ENCODE results near the gene KRT76.

The KRT76 gene

GRCh38 chr12:52818887-52819420 lies 41.8 kb upstream of the KRT76 start:
- H3K4me1 ChIP-seq (ENCODE audit: control insufficient read depth, insufficient read depth, low read length): peaks cover 4% of the 10 kb centered on the region
- no peaks in the 10 kb centered on the region for H3K9me3 ChIP-seq (ENCODE audit: control insufficient read depth in 2 of 2, low read length in 2 of 2)
- no peak overlapping the region for H3K27ac ChIP-seq (ENCODE audit: low read length)
- no peak overlapping the region for H3K4me3 ChIP-seq (ENCODE audit: low read length in 2 of 2)
- H3K9ac ChIP-seq (ENCODE audit: low read length in 2 of 2): no peak overlapping the region
- peaks cover 4 to 8% of the 10 kb centered on the region in 2 donors for H3K27me3 ChIP-seq (ENCODE audit: control insufficient read depth in 1 of 2, insufficient read depth in 2 of 2, low read length in 2 of 2)
- H3K36me3 ChIP-seq (ENCODE audit: control insufficient read depth in 2 of 2, insufficient read depth in 2 of 2, low read length in 2 of 2): no peaks in the 10 kb centered on the region

GRCh38 chr12:52818388-52818787 lies 41.2 kb upstream of the KRT76 start:
- Histone ChIP-seq H3K4me1 (ENCODE audit: control insufficient read depth, insufficient read depth, low read length) (peaks cover 4% of the 10 kb centered on the region), H3K27ac (ENCODE audit: low read length) (no peak overlapping the region), H3K9me3 (ENCODE audit: control insufficient read depth in 2 of 2, low read length in 2 of 2) (no peaks in the 10 kb centered on the region), H3K36me3 (ENCODE audit: control insufficient read depth in 2 of 2, insufficient read depth in 2 of 2, low read length in 2 of 2) (no peaks in the 10 kb centered on the region), H3K27me3 (ENCODE audit: control insufficient read depth in 1 of 2, insufficient read depth in 2 of 2, low read length in 2 of 2) (peaks cover 4 to 8% of the 10 kb centered on the region in 2 donors), H3K4me3 (ENCODE audit: low read length in 2 of 2) (no peak overlapping the region), H3K9ac (ENCODE audit: low read length in 2 of 2) (no peak overlapping the region)

GRCh38 chr12:52817699-52818238 lies 40.6 kb upstream of the KRT76 start:
- no peak overlapping the region for H3K4me3 ChIP-seq (ENCODE audit: low read length in 2 of 2)
- no peak overlapping the region for H3K9ac ChIP-seq (ENCODE audit: low read length in 2 of 2)
- peaks cover 4% of the 10 kb centered on the region for H3K4me1 ChIP-seq (ENCODE audit: control insufficient read depth, insufficient read depth, low read length)
- no peaks in the 10 kb centered on the region for H3K9me3 ChIP-seq (ENCODE audit: control insufficient read depth in 2 of 2, low read length in 2 of 2)
- no peaks in the 10 kb centered on the region for H3K36me3 ChIP-seq (ENCODE audit: control insufficient read depth in 2 of 2, insufficient read depth in 2 of 2, low read length in 2 of 2)
- H3K27ac ChIP-seq (ENCODE audit: low read length): no peak overlapping the region
- H3K27me3 ChIP-seq (ENCODE audit: control insufficient read depth in 1 of 2, insufficient read depth in 2 of 2, low read length in 2 of 2): peaks cover 4 to 8% of the 10 kb centered on the region in 2 donors

- Histone ChIP-seq H3K36me3 (ENCODE audit: control insufficient read depth in 2 of 2, insufficient read depth in 2 of 2, low read length in 2 of 2) (no peaks in the 10 kb centered on the region), H3K27ac (ENCODE audit: low read length) (no peak overlapping the region), H3K27me3 (ENCODE audit: control insufficient read depth in 1 of 2, insufficient read depth in 2 of 2, low read length in 2 of 2) (peaks cover 4 to 8% of the 10 kb centered on the region in 2 donors)
These were observed 40.0 kb upstream of the KRT76 start for GRCh38 chr12:52817003-52817698.

GRCh38 chr12:52815676-52816588 lies 38.8 kb upstream of the KRT76 start:
- no peak overlapping the region for H3K4me3 ChIP-seq (ENCODE audit: low read length in 2 of 2)
- no peaks in the 10 kb centered on the region for H3K4me1 ChIP-seq (ENCODE audit: control insufficient read depth, insufficient read depth, low read length)
- H3K27ac ChIP-seq (ENCODE audit: low read length): no peak overlapping the region
- no peaks in the 10 kb centered on the region for H3K36me3 ChIP-seq (ENCODE audit: control insufficient read depth in 2 of 2, insufficient read depth in 2 of 2, low read length in 2 of 2)
- H3K27me3 ChIP-seq (ENCODE audit: control insufficient read depth in 1 of 2, insufficient read depth in 2 of 2, low read length in 2 of 2): peaks cover 4 to 8% of the 10 kb centered on the region in 2 donors
- no peak overlapping the region for H3K9ac ChIP-seq (ENCODE audit: low read length in 2 of 2)
- H3K9me3 ChIP-seq (ENCODE audit: control insufficient read depth in 2 of 2, low read length in 2 of 2): no peaks in the 10 kb centered on the region

More at GRCh38 chr12:52817003-52817698, 40.0 kb upstream of the KRT76 start:
- no peak overlapping the region for H3K9ac ChIP-seq (ENCODE audit: low read length in 2 of 2)
- no peaks in the 10 kb centered on the region for H3K9me3 ChIP-seq (ENCODE audit: control insufficient read depth in 2 of 2, low read length in 2 of 2)
- H3K4me3 ChIP-seq (ENCODE audit: low read length in 2 of 2): no peak overlapping the region
- H3K4me1 ChIP-seq (ENCODE audit: control insufficient read depth, insufficient read depth, low read length): peaks cover under 1% of the 10 kb centered on the region

- Histone ChIP-seq H3K9me3 (ENCODE audit: control insufficient read depth in 2 of 2, low read length in 2 of 2) (no peaks in the 10 kb centered on the region), H3K4me1 (ENCODE audit: control insufficient read depth, insufficient read depth, low read length) (no peaks in the 10 kb centered on the region), H3K36me3 (ENCODE audit: control insufficient read depth in 2 of 2, insufficient read depth in 2 of 2, low read length in 2 of 2) (no peaks in the 10 kb centered on the region), H3K9ac (ENCODE audit: low read length in 2 of 2) (no peak overlapping the region), H3K4me3 (ENCODE audit: low read length in 2 of 2) (no peak overlapping the region), H3K27ac (ENCODE audit: low read length) (no peak overlapping the region), H3K27me3 (ENCODE audit: control insufficient read depth in 1 of 2, insufficient read depth in 2 of 2, low read length in 2 of 2) (peaks cover 4 to 11% of the 10 kb centered on the region in 2 donors)
These were observed 38.0 kb upstream of the KRT76 start for GRCh38 chr12:52815161-52815560.

- Histone ChIP-seq H3K4me3 (ENCODE audit: low read length in 2 of 2) (no peak overlapping the region), H3K9me3 (ENCODE audit: control insufficient read depth in 2 of 2, low read length in 2 of 2) (no peaks in the 10 kb centered on the region), H3K27ac (ENCODE audit: low read length) (no peak overlapping the region), H3K4me1 (ENCODE audit: control insufficient read depth, insufficient read depth, low read length) (no peaks in the 10 kb centered on the region), H3K9ac (ENCODE audit: low read length in 2 of 2) (no peak overlapping the region), H3K27me3 (ENCODE audit: control insufficient read depth in 1 of 2, insufficient read depth in 2 of 2, low read length in 2 of 2) (peaks cover 0 to 11% of the 10 kb centered on the region in 2 donors), H3K36me3 (ENCODE audit: control insufficient read depth in 2 of 2, insufficient read depth in 2 of 2, low read length in 2 of 2) (no peaks in the 10 kb centered on the region)
These were observed 37.6 kb upstream of the KRT76 start for GRCh38 chr12:52814710-52815155.

GRCh38 chr12:52813885-52814709 lies 37.0 kb upstream of the KRT76 start, which contains the start of gene KRT4:
TSS of gene KRT4 (minus strand) at chr12:52814116. CDS start at chr12:52814058, 58 bp downstream.
- H3K9me3 ChIP-seq (ENCODE audit: control insufficient read depth in 2 of 2, low read length in 2 of 2): no peaks in the 10 kb centered on the region
- no peak within 1 kb of the TSS for H3K9ac ChIP-seq (ENCODE audit: low read length in 2 of 2)
- H3K27ac ChIP-seq (ENCODE audit: low read length): no peak within 1 kb of the TSS
- peaks cover 0 to 11% of the 10 kb centered on the region in 2 donors for H3K27me3 ChIP-seq (ENCODE audit: control insufficient read depth in 1 of 2, insufficient read depth in 2 of 2, low read length in 2 of 2)
- no peak within 1 kb of the TSS for H3K4me3 ChIP-seq (ENCODE audit: low read length in 2 of 2)
- H3K4me1 ChIP-seq (ENCODE audit: control insufficient read depth, insufficient read depth, low read length): no peaks in the 10 kb centered on the region
- H3K36me3 ChIP-seq (ENCODE audit: control insufficient read depth in 2 of 2, insufficient read depth in 2 of 2, low read length in 2 of 2): no peaks in the 10 kb centered on the region

- Histone ChIP-seq H3K9ac (ENCODE audit: low read length in 2 of 2) (no peak overlapping the region), H3K9me3 (ENCODE audit: control insufficient read depth in 2 of 2, low read length in 2 of 2) (no peaks in the 10 kb centered on the region), H3K36me3 (ENCODE audit: control insufficient read depth in 2 of 2, insufficient read depth in 2 of 2, low read length in 2 of 2) (no peaks in the 10 kb centered on the region), H3K27ac (ENCODE audit: low read length) (no peak overlapping the region), H3K4me1 (ENCODE audit: control insufficient read depth, insufficient read depth, low read length) (no peaks in the 10 kb centered on the region), H3K4me3 (ENCODE audit: low read length in 2 of 2) (no peak overlapping the region), H3K27me3 (ENCODE audit: control insufficient read depth in 1 of 2, insufficient read depth in 2 of 2, low read length in 2 of 2) (peaks cover 6 to 11% of the 10 kb centered on the region in 2 donors)
These were observed 36.2 kb upstream of the KRT76 start for GRCh38 chr12:52813203-52813819.
